ENCODE measurements around the gene PRR16.

PRR16 gene

DNA sequence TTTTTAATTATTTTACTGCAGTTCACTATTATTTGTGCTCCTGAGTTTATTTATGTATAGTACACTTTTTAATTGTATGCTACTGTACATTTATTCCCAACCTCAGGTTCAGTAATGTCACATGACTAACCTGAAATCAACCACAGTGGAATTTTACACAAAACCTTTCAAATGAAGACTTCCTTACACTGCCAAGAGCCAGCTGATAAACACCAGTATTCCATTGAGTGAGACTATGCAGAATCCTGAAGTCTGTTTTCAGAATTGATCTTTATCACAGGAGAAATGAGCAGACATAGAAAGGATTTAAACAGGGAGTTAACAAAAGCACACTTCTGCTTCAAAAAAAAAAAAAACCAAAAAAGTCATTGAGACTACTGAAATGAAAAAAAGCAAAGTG is 219.5 kb downstream of the PRR16 start:
- H3K79me2 ChIP-seq (ENCODE audit: low read length) = no peaks in the 10 kb centered on the region
- DNase-seq = no peak
- H3F3A ChIP-seq (ENCODE audit: insufficient read depth, low read length) = no peaks in the 10 kb centered on the region
- H3K36me3 ChIP-seq (replicated peaks; ENCODE audit: insufficient read depth, low read length) = no peaks in the 10 kb centered on the region
- H3K27ac ChIP-seq (ENCODE audit: low read length) = no peak overlapping the region
- H4K20me1 ChIP-seq (ENCODE audit: insufficient read depth, low read length) = no peaks in the 10 kb centered on the region
- H3K4me3 ChIP-seq (ENCODE audit: low read length) = no peak overlapping the region
- H2AFZ ChIP-seq (ENCODE audit: low read length) = no peak overlapping the region
- no peaks in the 10 kb centered on the region for H3K9me2 ChIP-seq (replicated peaks; ENCODE audit: insufficient read depth, low read length)
- H3K27me3 ChIP-seq (replicated peaks; ENCODE audit: insufficient read depth, low read length) = no peaks in the 10 kb centered on the region
- no peaks in the 10 kb centered on the region for H3K4me1 ChIP-seq (ENCODE audit: low read length)
- no peaks in the 10 kb centered on the region for H3K9me3 ChIP-seq (replicated peaks; ENCODE audit: insufficient read depth, low read length)
- no peak overlapping the region for H3K4me2 ChIP-seq (ENCODE audit: low read depth, low read length)
- H3K9ac ChIP-seq (ENCODE audit: low read length) = no peak overlapping the region
- TF ChIP-seq EZH2phosphoT487 (IDR thresholded peaks at IDR 0.05; ENCODE audit: low read length) (no peak), EZH2 (optimal IDR thresholded peaks at IDR 0.05; ENCODE audit: low read depth, low read length) (no peak)
- TF ChIP-seq, protein P1, sequence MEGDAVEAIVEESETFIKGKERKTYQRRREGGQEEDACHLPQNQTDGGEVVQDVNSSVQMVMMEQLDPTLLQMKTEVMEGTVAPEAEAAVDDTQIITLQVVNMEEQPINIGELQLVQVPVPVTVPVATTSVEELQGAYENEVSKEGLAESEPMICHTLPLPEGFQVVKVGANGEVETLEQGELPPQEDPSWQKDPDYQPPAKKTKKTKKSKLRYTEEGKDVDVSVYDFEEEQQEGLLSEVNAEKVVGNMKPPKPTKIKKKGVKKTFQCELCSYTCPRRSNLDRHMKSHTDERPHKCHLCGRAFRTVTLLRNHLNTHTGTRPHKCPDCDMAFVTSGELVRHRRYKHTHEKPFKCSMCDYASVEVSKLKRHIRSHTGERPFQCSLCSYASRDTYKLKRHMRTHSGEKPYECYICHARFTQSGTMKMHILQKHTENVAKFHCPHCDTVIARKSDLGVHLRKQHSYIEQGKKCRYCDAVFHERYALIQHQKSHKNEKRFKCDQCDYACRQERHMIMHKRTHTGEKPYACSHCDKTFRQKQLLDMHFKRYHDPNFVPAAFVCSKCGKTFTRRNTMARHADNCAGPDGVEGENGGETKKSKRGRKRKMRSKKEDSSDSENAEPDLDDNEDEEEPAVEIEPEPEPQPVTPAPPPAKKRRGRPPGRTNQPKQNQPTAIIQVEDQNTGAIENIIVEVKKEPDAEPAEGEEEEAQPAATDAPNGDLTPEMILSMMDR (IDR thresholded peaks at IDR 0.05; ENCODE audit: low read length) = no peak

DNA sequence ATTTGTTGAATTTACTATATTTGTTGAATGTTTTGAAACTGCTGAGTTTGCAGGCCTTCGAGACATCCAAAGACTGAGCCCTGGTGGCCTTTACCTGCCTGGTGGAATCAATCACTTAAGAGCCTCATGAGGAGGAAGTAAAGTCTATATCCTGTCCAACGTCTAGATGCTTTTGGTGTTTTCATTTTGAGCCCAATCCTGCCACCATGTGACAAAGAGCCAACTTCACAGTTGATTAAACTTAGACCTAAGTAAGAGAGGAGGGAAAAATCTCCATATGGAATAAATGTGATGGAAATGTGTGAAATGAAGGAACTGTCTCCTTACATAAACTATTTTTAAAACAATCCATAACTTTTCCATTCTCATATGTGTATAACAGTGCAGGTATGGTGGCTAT is 220.1 kb downstream of the PRR16 start:
- H3K27me3 ChIP-seq (replicated peaks; ENCODE audit: insufficient read depth, low read length) = no peaks in the 10 kb centered on the region
- H2AFZ ChIP-seq (ENCODE audit: low read length) = no peak overlapping the region

DNA sequence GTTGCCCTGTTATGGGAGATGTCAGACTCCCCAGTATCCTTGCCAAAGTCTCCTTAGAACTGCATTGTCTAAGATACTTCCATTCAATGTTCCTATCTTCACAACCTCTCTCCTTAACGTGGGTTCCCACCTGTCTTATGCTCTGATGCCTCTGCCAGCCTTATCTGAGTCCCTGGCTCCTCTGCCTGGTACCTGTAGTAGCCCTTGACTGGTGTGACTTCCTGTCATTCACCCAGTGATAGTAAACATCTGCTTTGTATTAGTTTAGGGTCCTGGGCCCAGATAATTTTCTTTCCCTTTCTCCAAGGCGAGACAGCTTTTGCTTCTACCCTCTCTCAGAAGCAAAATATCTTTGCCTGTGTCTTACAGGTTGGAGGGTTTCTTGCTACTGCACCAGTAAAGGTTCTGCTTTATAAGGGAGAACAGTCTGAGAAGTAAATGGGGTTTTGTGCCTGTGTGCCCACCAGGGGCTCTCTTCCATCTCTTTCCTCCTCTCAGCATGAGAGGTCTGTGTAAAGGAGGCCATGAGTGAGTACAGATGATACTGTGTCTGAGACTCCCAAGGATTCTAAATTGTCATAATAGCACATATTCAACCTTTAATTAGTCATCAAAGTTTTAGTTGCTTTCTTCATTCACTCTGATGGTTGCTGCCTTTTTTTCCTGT is 220.8 kb downstream of the PRR16 start:
- no peak overlapping the region for H3K27ac ChIP-seq (ENCODE audit: low read length)
- no peaks in the 10 kb centered on the region for H3K9me2 ChIP-seq (replicated peaks; ENCODE audit: insufficient read depth, low read length)
- DNase-seq = no peak
- H3K9me3 ChIP-seq (replicated peaks; ENCODE audit: insufficient read depth, low read length) = no peaks in the 10 kb centered on the region
- no peak for TF ChIP-seq EZH2phosphoT487 (IDR thresholded peaks at IDR 0.05; ENCODE audit: low read length)
- no peak for TF ChIP-seq EZH2 (optimal IDR thresholded peaks at IDR 0.05; ENCODE audit: low read depth, low read length)
- TF ChIP-seq, protein P1 (IDR thresholded peaks at IDR 0.05; ENCODE audit: low read length) = peak; percentile 5; the same call in 1 of the 2 replicates
- H3K9ac ChIP-seq (ENCODE audit: low read length) = no peak overlapping the region
- H2AFZ ChIP-seq (ENCODE audit: low read length) = no peak overlapping the region
- H3K4me2 ChIP-seq (ENCODE audit: low read depth, low read length) = no peak overlapping the region
- H3F3A ChIP-seq (ENCODE audit: insufficient read depth, low read length) = no peaks in the 10 kb centered on the region
- H3K79me2 ChIP-seq (ENCODE audit: low read length) = no peaks in the 10 kb centered on the region
- no peaks in the 10 kb centered on the region for H4K20me1 ChIP-seq (ENCODE audit: insufficient read depth, low read length)
- H3K4me3 ChIP-seq (ENCODE audit: low read length) = no peak overlapping the region
- H3K36me3 ChIP-seq (replicated peaks; ENCODE audit: insufficient read depth, low read length) = no peaks in the 10 kb centered on the region
- H3K27me3 ChIP-seq (replicated peaks; ENCODE audit: insufficient read depth, low read length) = no peaks in the 10 kb centered on the region
- H3K4me1 ChIP-seq (ENCODE audit: low read length) = no peaks in the 10 kb centered on the region

More for the DNA sequence above, 220.1 kb downstream of the PRR16 start:
- no peaks in the 10 kb centered on the region for H3K9me3 ChIP-seq (replicated peaks; ENCODE audit: insufficient read depth, low read length)
- H3K27ac ChIP-seq (ENCODE audit: low read length) = no peak overlapping the region
- no peaks in the 10 kb centered on the region for H3K9me2 ChIP-seq (replicated peaks; ENCODE audit: insufficient read depth, low read length)
- H3K4me3 ChIP-seq (ENCODE audit: low read length) = no peak overlapping the region
- DNase-seq = peak; percentile 25
- H3K9ac ChIP-seq (ENCODE audit: low read length) = no peak overlapping the region
- H3K4me2 ChIP-seq (ENCODE audit: low read depth, low read length) = no peak overlapping the region
- no peaks in the 10 kb centered on the region for H3K79me2 ChIP-seq (ENCODE audit: low read length)
- TF ChIP-seq, protein P1 (IDR thresholded peaks at IDR 0.05; ENCODE audit: low read length) = no peak
- TF ChIP-seq EZH2phosphoT487 (IDR thresholded peaks at IDR 0.05; ENCODE audit: low read length) = no peak
- no peak for TF ChIP-seq EZH2 (optimal IDR thresholded peaks at IDR 0.05; ENCODE audit: low read depth, low read length)
- no peaks in the 10 kb centered on the region for H3F3A ChIP-seq (ENCODE audit: insufficient read depth, low read length)
- H4K20me1 ChIP-seq (ENCODE audit: insufficient read depth, low read length) = no peaks in the 10 kb centered on the region
- H3K36me3 ChIP-seq (replicated peaks; ENCODE audit: insufficient read depth, low read length) = no peaks in the 10 kb centered on the region
- no peaks in the 10 kb centered on the region for H3K4me1 ChIP-seq (ENCODE audit: low read length)
